Measurements from ENCODE around the gene LRRC75A.
A peak's percentile ranks its signal among the peaks of the same experiment; 100 is the strongest.

LRRC75A gene

GRCh38 chr17:16479264-16479663, 12.7 kb downstream of the LRRC75A start:
- Histone ChIP-seq H3K9ac (ENCODE audit: low read length) (no peak overlapping the region), H3K36me3 (ENCODE audit: control insufficient read depth, insufficient read depth, low read length, severe bottlenecking) (no peaks in the 10 kb centered on the region), H3K9me3 (ENCODE audit: control insufficient read depth, low read length) (no peaks in the 10 kb centered on the region), H3K27me3 (replicated peaks; ENCODE audit: control insufficient read depth, insufficient read depth, low read length) (no peaks in the 10 kb centered on the region), H3K4me3 (ENCODE audit: low read length) (no peak overlapping the region), H3K4me1 (ENCODE audit: control insufficient read depth, insufficient read depth, low read length) (peaks cover 23% of the 10 kb centered on the region)
- DNase-seq (ENCODE audit: low read depth), result no peak

GRCh38 chr17:16478649-16479048, 13.3 kb downstream of the LRRC75A start:
- DNase-seq (ENCODE audit: low read depth), result no peak

GRCh38 chr17:16477666-16478065, 14.3 kb downstream of the LRRC75A start:
- no peaks in the 10 kb centered on the region for H3K27me3 ChIP-seq (replicated peaks; ENCODE audit: control insufficient read depth, insufficient read depth, low read length)
- no peak overlapping the region for H3K4me3 ChIP-seq (ENCODE audit: low read length)
- no peaks in the 10 kb centered on the region for H3K36me3 ChIP-seq (ENCODE audit: control insufficient read depth, insufficient read depth, low read length, severe bottlenecking)
- peaks cover 29% of the 10 kb centered on the region for H3K4me1 ChIP-seq (ENCODE audit: control insufficient read depth, insufficient read depth, low read length)
- no peaks in the 10 kb centered on the region for H3K9me3 ChIP-seq (ENCODE audit: control insufficient read depth, low read length)
- H3K9ac ChIP-seq (ENCODE audit: low read length), result peak overlapping the region; percentile 72
- no peak for DNase-seq (ENCODE audit: low read depth)

More at GRCh38 chr17:16478649-16479048, 13.3 kb downstream of the LRRC75A start:
- H3K9me3 ChIP-seq (ENCODE audit: control insufficient read depth, low read length), result no peaks in the 10 kb centered on the region
- H3K36me3 ChIP-seq (ENCODE audit: control insufficient read depth, insufficient read depth, low read length, severe bottlenecking), result no peaks in the 10 kb centered on the region
- peaks cover 22% of the 10 kb centered on the region for H3K4me1 ChIP-seq (ENCODE audit: control insufficient read depth, insufficient read depth, low read length)
- H3K4me3 ChIP-seq (ENCODE audit: low read length), result no peak overlapping the region
- H3K27me3 ChIP-seq (replicated peaks; ENCODE audit: control insufficient read depth, insufficient read depth, low read length), result no peaks in the 10 kb centered on the region
- H3K9ac ChIP-seq (ENCODE audit: low read length), result peak overlapping the region; percentile 3

- Histone ChIP-seq H3K4me3 (ENCODE audit: low read length) (no peak overlapping the region), H3K27me3 (replicated peaks; ENCODE audit: control insufficient read depth, insufficient read depth, low read length) (no peaks in the 10 kb centered on the region), H3K9me3 (ENCODE audit: control insufficient read depth, low read length) (no peaks in the 10 kb centered on the region), H3K4me1 (ENCODE audit: control insufficient read depth, insufficient read depth, low read length) (peaks cover 33% of the 10 kb centered on the region), H3K36me3 (ENCODE audit: control insufficient read depth, insufficient read depth, low read length, severe bottlenecking) (no peaks in the 10 kb centered on the region), H3K9ac (ENCODE audit: low read length) (peak overlapping the region; percentile 72)
- DNase-seq (ENCODE audit: low read depth), result peak; percentile 82
Measured at GRCh38 chr17:16477255-16477654, 14.7 kb downstream of the LRRC75A start.

- no peaks in the 10 kb centered on the region for H3K9me3 ChIP-seq (ENCODE audit: control insufficient read depth, low read length)
- peaks cover 38% of the 10 kb centered on the region for H3K4me1 ChIP-seq (ENCODE audit: control insufficient read depth, insufficient read depth, low read length)
- no peaks in the 10 kb centered on the region for H3K27me3 ChIP-seq (replicated peaks; ENCODE audit: control insufficient read depth, insufficient read depth, low read length)
- H3K4me3 ChIP-seq (ENCODE audit: low read length), result no peak overlapping the region
- DNase-seq (ENCODE audit: low read depth), result no peak
- H3K36me3 ChIP-seq (ENCODE audit: control insufficient read depth, insufficient read depth, low read length, severe bottlenecking), result no peaks in the 10 kb centered on the region
- no peak overlapping the region for H3K9ac ChIP-seq (ENCODE audit: low read length)
Measured at GRCh38 chr17:16475179-16475704, 16.8 kb downstream of the LRRC75A start.

GRCh38 chr17:16474012-16474725, 17.8 kb downstream of the LRRC75A start:
- Histone ChIP-seq H3K4me3 (ENCODE audit: low read length) (no peak overlapping the region), H3K27me3 (replicated peaks; ENCODE audit: control insufficient read depth, insufficient read depth, low read length) (no peaks in the 10 kb centered on the region), H3K9ac (ENCODE audit: low read length) (no peak overlapping the region), H3K4me1 (ENCODE audit: control insufficient read depth, insufficient read depth, low read length) (peaks cover 41% of the 10 kb centered on the region), H3K9me3 (ENCODE audit: control insufficient read depth, low read length) (no peaks in the 10 kb centered on the region), H3K36me3 (ENCODE audit: control insufficient read depth, insufficient read depth, low read length, severe bottlenecking) (no peaks in the 10 kb centered on the region)
- no peak for DNase-seq (ENCODE audit: low read depth)

GRCh38 chr17:16473044-16474011, 18.7 kb downstream of the LRRC75A start:
- Histone ChIP-seq H3K36me3 (ENCODE audit: control insufficient read depth, insufficient read depth, low read length, severe bottlenecking) (no peaks in the 10 kb centered on the region), H3K27me3 (replicated peaks; ENCODE audit: control insufficient read depth, insufficient read depth, low read length) (no peaks in the 10 kb centered on the region), H3K4me1 (ENCODE audit: control insufficient read depth, insufficient read depth, low read length) (peaks cover 34% of the 10 kb centered on the region), H3K4me3 (ENCODE audit: low read length) (no peak overlapping the region), H3K9me3 (ENCODE audit: control insufficient read depth, low read length) (no peaks in the 10 kb centered on the region), H3K9ac (ENCODE audit: low read length) (no peak overlapping the region)
- DNase-seq (ENCODE audit: low read depth), result no peak

- Histone ChIP-seq H3K4me1 (ENCODE audit: control insufficient read depth, insufficient read depth, low read length) (peaks cover 26% of the 10 kb centered on the region), H3K9me3 (ENCODE audit: control insufficient read depth, low read length) (no peaks in the 10 kb centered on the region), H3K9ac (ENCODE audit: low read length) (no peak overlapping the region), H3K27me3 (replicated peaks; ENCODE audit: control insufficient read depth, insufficient read depth, low read length) (no peaks in the 10 kb centered on the region), H3K4me3 (ENCODE audit: low read length) (no peak overlapping the region), H3K36me3 (ENCODE audit: control insufficient read depth, insufficient read depth, low read length, severe bottlenecking) (no peaks in the 10 kb centered on the region)
- DNase-seq (ENCODE audit: low read depth), result no peak
Measured at GRCh38 chr17:16472539-16472938, 19.5 kb downstream of the LRRC75A start.

- Histone ChIP-seq H3K27me3 (replicated peaks; ENCODE audit: control insufficient read depth, insufficient read depth, low read length) (no peaks in the 10 kb centered on the region), H3K9me3 (ENCODE audit: control insufficient read depth, low read length) (no peaks in the 10 kb centered on the region), H3K4me3 (ENCODE audit: low read length) (no peak overlapping the region), H3K36me3 (ENCODE audit: control insufficient read depth, insufficient read depth, low read length, severe bottlenecking) (no peaks in the 10 kb centered on the region), H3K4me1 (ENCODE audit: control insufficient read depth, insufficient read depth, low read length) (peaks cover 19% of the 10 kb centered on the region), H3K9ac (ENCODE audit: low read length) (no peak overlapping the region)
- no peak for DNase-seq (ENCODE audit: low read depth)
Measured at GRCh38 chr17:16471295-16471694, 20.7 kb downstream of the LRRC75A start.

GRCh38 chr17:16470265-16470664, 21.7 kb downstream of the LRRC75A start:
- Histone ChIP-seq H3K4me1 (ENCODE audit: control insufficient read depth, insufficient read depth, low read length) (peaks cover 29% of the 10 kb centered on the region), H3K36me3 (ENCODE audit: control insufficient read depth, insufficient read depth, low read length, severe bottlenecking) (no peaks in the 10 kb centered on the region), H3K4me3 (ENCODE audit: low read length) (no peak overlapping the region), H3K27me3 (replicated peaks; ENCODE audit: control insufficient read depth, insufficient read depth, low read length) (no peaks in the 10 kb centered on the region), H3K9me3 (ENCODE audit: control insufficient read depth, low read length) (no peaks in the 10 kb centered on the region), H3K9ac (ENCODE audit: low read length) (no peak overlapping the region)
- DNase-seq (ENCODE audit: low read depth), result no peak

- Histone ChIP-seq H3K9me3 (ENCODE audit: control insufficient read depth, low read length) (no peaks in the 10 kb centered on the region), H3K4me3 (ENCODE audit: low read length) (no peak overlapping the region), H3K27me3 (replicated peaks; ENCODE audit: control insufficient read depth, insufficient read depth, low read length) (no peaks in the 10 kb centered on the region), H3K9ac (ENCODE audit: low read length) (no peak overlapping the region), H3K36me3 (ENCODE audit: control insufficient read depth, insufficient read depth, low read length, severe bottlenecking) (no peaks in the 10 kb centered on the region), H3K4me1 (ENCODE audit: control insufficient read depth, insufficient read depth, low read length) (peaks cover 47% of the 10 kb centered on the region)
- DNase-seq (ENCODE audit: low read depth), result no peak
Measured at GRCh38 chr17:16468428-16468992, 23.5 kb downstream of the LRRC75A start.
